ENCODE measurements around the gene ZSWIM6.

DNA sequence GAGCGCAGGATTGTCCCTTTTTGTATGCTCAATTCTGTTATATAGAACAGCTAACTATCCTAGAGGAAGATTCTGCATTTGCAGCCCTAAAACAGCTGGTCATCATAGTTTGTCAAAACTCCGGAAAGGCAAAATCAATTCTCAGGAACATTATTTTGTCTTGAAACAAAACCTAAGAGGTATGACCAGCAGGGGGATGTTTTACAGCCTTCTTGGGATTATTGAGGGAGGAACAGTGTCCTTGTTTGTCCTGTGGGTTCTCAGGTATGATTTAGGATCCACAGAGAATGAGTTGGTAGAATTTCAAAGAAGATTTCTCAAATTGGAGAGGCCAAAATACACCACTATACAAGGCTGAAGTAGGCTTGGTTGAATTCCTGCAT lies 136.4 kb downstream of the ZSWIM6 start:
- TF ChIP-seq POLR2AphosphoS5 (IDR thresholded peaks at IDR 0.05; ENCODE audit: borderline replicate concordance, low read depth, low read length) (no peak), EZH2 (IDR thresholded peaks at IDR 0.05) (no peak), FOXP2 (optimal IDR thresholded peaks at IDR 0.05; ENCODE audit: control extremely low read depth, extremely low read length, insufficient read depth) (no peak)

Measured in SK-N-MC (cell line).